GM10248 (cell line): ENCODE results near the gene EIF3I.

ENCODE experiments used
- CTCF ChIA-PET: fragments of 300-600 bp; sonication (Branson Sonifier 250); formaldehyde crosslinking; extraction: SDS; loops from one replicate; lab custom pipeline; 2021; ENCODE audit warnings: antibody characterized with exemption; lab: Yijun Ruan, JAX
- POLR2A ChIA-PET: fragments of 350-650 bp; sonication (Branson Sonifier 250); formaldehyde crosslinking; extraction: SDS; loops from one replicate; lab custom pipeline; 2020; ENCODE audit warnings: antibody characterized with exemption; lab: Yijun Ruan, JAX
- DNase-seq: peaks from one replicate; pipeline ENCODE4 v3.0.0; 2012; ENCODE audit errors: extremely low spot score
- CTCF ChIP-seq: IDR thresholded peaks from 2 replicates; pipeline ENCODE4 v1.5.1; 2012; ENCODE audit warnings: mild to moderate bottlenecking, low read depth; ENCODE audit errors: extremely low read depth, missing control alignments, control extremely low read depth

The EIF3I gene

GRCh38 chr1:32221581-32221979 is 627 bp upstream of the EIF3I start:
- DNase-seq: no peak
- CTCF ChIA-PET: interaction anchor here (1.0 kb wide), 1 partner anchor 11 kb away, joined by 3 read pairs; no protein-coding TSS in a partner anchor
- no peak for TF ChIP-seq CTCF
- POLR2A ChIA-PET: no interaction called here

- POLR2A ChIA-PET: interaction anchor here (0.9 to 1.1 kb wide), 2 partner anchors 19 to 96 kb away, joined by 3 read pairs; no protein-coding TSS in a partner anchor
- CTCF ChIA-PET: interaction anchor here (1.0 to 1.5 kb wide), 5 partner anchors 12 to 93 kb away, joined by 3 to 6 read pairs (median 3); no protein-coding TSS in a partner anchor
- no peak for TF ChIP-seq CTCF
- no peak for DNase-seq
Measured at GRCh38 chr1:32223683-32224082, 1.5 kb downstream of the EIF3I start.

GRCh38 chr1:32224285-32224684 is 2.1 kb downstream of the EIF3I start:
- TF ChIP-seq CTCF: no peak
- no peak for DNase-seq
- ChIA-PET POLR2A (interaction anchor here (0.6 kb wide), 1 partner anchor 52 kb away, joined by 3 read pairs; no protein-coding TSS in a partner anchor), CTCF (interaction anchor here (0.8 to 1.4 kb wide), 4 partner anchors 9 to 26 kb away, joined by 3 to 4 read pairs (median 3); no protein-coding TSS in a partner anchor)

GRCh38 chr1:32228771-32229170 is 6.6 kb downstream of the EIF3I start:
- POLR2A ChIA-PET: interaction anchor here (1.0 to 1.3 kb wide), 2 partner anchors 105 to 108 kb away, joined by 3 to 4 read pairs; partner anchors contain the start of gene MARCKSL1
- DNase-seq: no peak
- CTCF ChIA-PET: interaction anchor here (1.1 to 5.0 kb wide), 4 partner anchors 12 to 89 kb away, joined by 4 to 25 read pairs (median 18); no protein-coding TSS in a partner anchor
- no peak for TF ChIP-seq CTCF

GRCh38 chr1:32231843-32232432 is 9.7 kb downstream of the EIF3I start:
- DNase-seq: no peak
- ChIA-PET POLR2A (interaction anchor here (0.5 to 1.2 kb wide), 3 partner anchors 9 to 124 kb away, joined by 3 to 6 read pairs (median 5); partner anchors contain the start of gene KPNA6), CTCF (interaction anchor here (0.7 to 5.0 kb wide), 7 partner anchors 9 to 169 kb away, joined by 3 to 22 read pairs (median 5); no protein-coding TSS in a partner anchor)
- TF ChIP-seq CTCF: no peak

GRCh38 chr1:32232558-32233304 is 10.5 kb downstream of the EIF3I start:
- DNase-seq: no peak
- TF ChIP-seq CTCF: no peak
- ChIA-PET CTCF (interaction anchor here (1.7 to 2.5 kb wide), 3 partner anchors 15 to 168 kb away, joined by 4 to 12 read pairs (median 7); no protein-coding TSS in a partner anchor), POLR2A (interaction anchor here (1.2 kb wide), 1 partner anchor 8 kb away, joined by 3 read pairs; no protein-coding TSS in a partner anchor)
